IPS-20b (cell line): ENCODE results near the gene UBXN10.

ENCODE experiments used
- H3K27ac ChIP-seq: one replicate; pipeline ENCODE4 v1.5.1; 2013; ENCODE audit warnings: low read length
- H3K27me3 ChIP-seq: 2 replicates; pipeline ENCODE4 v1.6.1; 2013; ENCODE audit warnings: mild to moderate bottlenecking, low read length, inconsistent platforms; ENCODE audit not compliant: insufficient read depth
- H3K36me3 ChIP-seq: 2 replicates; pipeline ENCODE4 v1.6.1; 2013; ENCODE audit warnings: low read depth, mild to moderate bottlenecking, inconsistent platforms, low read length, moderate library complexity; ENCODE audit not compliant: insufficient read depth
- H3K4me1 ChIP-seq: 2 replicates; pipeline ENCODE4 v1.6.1; 2013; ENCODE audit warnings: mild to moderate bottlenecking, control low read depth, inconsistent platforms, low read length, moderate library complexity; ENCODE audit not compliant: insufficient read depth
- H3K4me3 ChIP-seq: 2 replicates; pipeline ENCODE4 v1.5.1; 2013; ENCODE audit warnings: mild to moderate bottlenecking, low read length, inconsistent platforms
- H3K9ac ChIP-seq: 2 replicates; pipeline ENCODE4 v1.6.1; 2013; ENCODE audit warnings: low read depth, mild to moderate bottlenecking, inconsistent platforms, low read length, moderate library complexity
- H3K9me3 ChIP-seq: 2 replicates; pipeline ENCODE4 v1.6.1; 2013; ENCODE audit warnings: mild to moderate bottlenecking, low read depth, low read length, inconsistent platforms; ENCODE audit not compliant: insufficient read depth

The UBXN10 gene

DNA sequence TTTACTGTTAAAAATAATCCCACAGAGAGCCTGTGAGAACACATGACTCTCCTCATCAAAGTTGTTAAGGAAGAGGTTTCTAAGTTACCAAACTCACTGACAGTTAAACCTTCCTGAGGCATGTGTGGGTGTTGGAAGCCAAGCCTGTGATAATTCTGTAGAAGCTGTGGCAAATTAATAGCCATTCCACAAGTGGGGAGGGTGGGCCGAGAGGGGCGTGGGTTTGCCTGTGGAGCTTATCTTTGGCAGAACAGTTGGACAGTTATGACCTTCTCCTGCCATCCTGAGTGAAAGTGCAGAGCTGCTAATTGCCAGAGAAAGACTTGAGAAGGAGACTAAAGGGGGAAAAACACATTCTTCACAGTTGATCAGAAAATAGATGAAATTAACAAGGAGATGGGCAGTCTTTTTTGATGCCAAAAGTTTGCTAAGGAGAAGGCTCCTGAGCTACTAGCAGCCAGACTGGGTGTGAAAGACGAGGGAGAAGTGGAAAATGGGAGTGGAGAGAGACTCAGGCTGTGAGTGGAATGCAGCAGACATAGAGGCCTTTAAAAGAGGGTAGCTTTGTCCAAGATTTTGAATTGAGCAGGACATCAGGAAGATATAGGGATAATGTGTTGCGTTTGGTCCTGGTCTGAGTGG is 2.0 kb downstream of the UBXN10 start:
- Histone ChIP-seq H3K27ac (no peak overlapping the region), H3K27me3 (peaks cover 49% of the 10 kb centered on the region), H3K4me3 (no peak overlapping the region), H3K4me1 (no peaks in the 10 kb centered on the region), H3K36me3 (no peaks in the 10 kb centered on the region), H3K9ac (no peak overlapping the region), H3K9me3 (no peaks in the 10 kb centered on the region)

GRCh38 chr1:20188455-20188817 is 2.5 kb downstream of the UBXN10 start:
- Histone ChIP-seq H3K9ac (no peak overlapping the region), H3K27ac (no peak overlapping the region), H3K27me3 (peaks cover 47% of the 10 kb centered on the region), H3K4me3 (no peak overlapping the region), H3K9me3 (no peaks in the 10 kb centered on the region), H3K4me1 (no peaks in the 10 kb centered on the region), H3K36me3 (no peaks in the 10 kb centered on the region)

DNA sequence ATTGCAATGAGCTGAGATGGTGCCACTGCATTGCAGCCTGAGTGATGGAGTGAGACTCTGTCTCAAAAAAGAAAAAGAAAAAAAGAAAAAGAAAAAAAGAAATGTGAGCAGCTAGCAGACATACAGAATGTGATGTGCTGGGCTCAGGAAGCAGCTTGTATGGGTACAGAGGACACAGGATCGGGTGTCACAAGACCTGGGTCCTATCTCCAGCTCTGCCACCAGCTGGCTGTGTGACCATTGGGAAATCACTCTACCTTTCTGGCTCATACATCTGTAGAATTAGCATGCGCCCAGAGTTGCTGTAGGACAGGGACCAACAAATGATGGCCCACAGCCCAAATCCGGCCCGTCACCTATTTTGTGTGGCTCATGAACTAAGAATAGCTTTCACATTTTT is 3.8 kb downstream of the UBXN10 start:
- H3K9ac ChIP-seq = no peak overlapping the region
- no peaks in the 10 kb centered on the region for H3K9me3 ChIP-seq
- H3K4me3 ChIP-seq = no peak overlapping the region
- no peaks in the 10 kb centered on the region for H3K36me3 ChIP-seq
- H3K4me1 ChIP-seq = peaks cover 5% of the 10 kb centered on the region
- H3K27ac ChIP-seq = no peak overlapping the region
- peaks cover 37% of the 10 kb centered on the region for H3K27me3 ChIP-seq

- no peak overlapping the region for H3K4me3 ChIP-seq
- peaks cover 28% of the 10 kb centered on the region for H3K27me3 ChIP-seq
- H3K27ac ChIP-seq = no peak overlapping the region
Observed at GRCh38 chr1:20190256-20191160, 4.6 kb downstream of the UBXN10 start.

DNA sequence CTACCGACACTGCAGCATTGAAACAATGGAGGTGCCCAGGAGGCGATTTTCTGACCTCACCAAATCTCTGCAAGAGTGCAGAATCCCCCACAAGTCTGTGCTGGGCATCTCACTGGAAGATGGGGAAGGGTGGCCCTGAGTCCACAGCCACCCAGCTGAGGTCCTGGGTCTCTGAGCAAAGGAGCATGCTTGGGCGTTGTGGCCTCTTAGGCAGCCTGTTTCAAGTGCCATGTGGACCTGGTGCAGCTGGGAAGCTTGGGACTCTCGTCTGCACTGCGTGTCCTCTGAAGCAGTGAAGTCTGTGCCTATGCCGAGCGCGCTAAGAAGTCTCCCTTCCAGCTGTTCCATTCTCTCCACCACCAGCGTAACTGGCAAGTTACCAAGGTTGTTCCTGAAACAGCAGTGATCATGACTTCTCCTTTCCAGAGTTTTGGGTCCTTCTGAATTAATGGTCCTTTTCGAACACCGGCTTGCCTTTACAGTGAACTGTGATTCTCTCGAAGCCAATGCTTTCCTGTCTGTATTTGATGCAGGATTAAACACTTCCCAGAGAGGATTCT is 5.5 kb downstream of the UBXN10 start:
- peaks cover 23% of the 10 kb centered on the region for H3K27me3 ChIP-seq
- no peaks in the 10 kb centered on the region for H3K9me3 ChIP-seq
- no peaks in the 10 kb centered on the region for H3K36me3 ChIP-seq
- H3K4me3 ChIP-seq = no peak overlapping the region
- peaks cover 9% of the 10 kb centered on the region for H3K4me1 ChIP-seq
- H3K9ac ChIP-seq = no peak overlapping the region
- H3K27ac ChIP-seq = no peak overlapping the region

More at GRCh38 chr1:20190256-20191160, 4.6 kb downstream of the UBXN10 start:
- peaks cover 9% of the 10 kb centered on the region for H3K4me1 ChIP-seq
- H3K36me3 ChIP-seq = no peaks in the 10 kb centered on the region
- H3K9me3 ChIP-seq = no peaks in the 10 kb centered on the region
- no peak overlapping the region for H3K9ac ChIP-seq

DNA sequence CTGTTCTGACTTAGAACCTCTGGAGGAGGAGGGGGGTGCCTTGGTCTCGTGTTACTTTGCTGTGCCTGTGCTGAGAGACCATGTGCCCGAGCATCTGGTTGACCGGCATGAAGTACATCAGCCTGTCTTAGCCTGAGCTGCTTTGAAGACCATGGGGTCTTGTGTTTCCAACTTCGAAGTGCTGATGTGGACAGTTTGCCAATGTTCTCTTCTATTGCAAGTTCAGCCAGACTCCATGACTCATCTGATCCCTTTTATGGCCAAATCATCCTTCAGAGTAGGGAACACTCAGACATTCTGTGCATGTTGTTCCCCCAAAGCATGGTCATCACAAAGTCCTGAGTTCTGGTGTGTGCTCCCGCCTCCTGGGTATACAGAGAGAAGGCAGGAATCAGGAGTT is 6.5 kb downstream of the UBXN10 start:
- Histone ChIP-seq H3K27me3 (peaks cover 13% of the 10 kb centered on the region), H3K36me3 (no peaks in the 10 kb centered on the region), H3K27ac (no peak overlapping the region), H3K9ac (no peak overlapping the region), H3K4me3 (no peak overlapping the region), H3K4me1 (peaks cover 9% of the 10 kb centered on the region), H3K9me3 (no peaks in the 10 kb centered on the region)

DNA sequence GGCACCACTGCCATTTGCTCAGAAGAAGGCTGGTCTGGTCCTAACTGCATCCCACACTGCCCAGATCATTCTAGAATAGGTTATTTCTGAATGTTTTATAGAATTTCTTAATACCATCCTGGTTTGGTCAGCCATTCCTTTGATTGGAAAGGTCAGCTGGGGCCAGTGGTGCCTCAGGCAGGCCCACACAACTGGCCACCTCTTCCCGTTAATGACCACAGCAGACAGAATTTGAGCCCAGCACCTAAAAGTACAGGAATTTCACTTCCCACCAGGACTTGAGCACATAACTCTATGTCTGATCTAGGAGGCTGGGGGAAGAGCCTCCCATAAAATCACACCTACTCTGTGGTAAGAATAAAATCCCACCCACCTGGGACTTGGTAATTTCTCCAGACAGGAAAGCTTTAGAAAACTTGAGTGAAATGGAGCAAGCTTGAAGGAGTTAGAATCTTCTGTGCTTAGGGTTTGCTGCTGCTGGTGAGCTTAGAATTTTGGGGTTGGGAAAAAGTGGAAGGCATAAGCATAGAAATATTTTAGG is 7.0 kb downstream of the UBXN10 start:
- H3K9ac ChIP-seq = no peak overlapping the region
- peaks cover 9% of the 10 kb centered on the region; the same call in 1 of the 2 replicates for H3K27me3 ChIP-seq
- H3K4me1 ChIP-seq = peaks cover 9% of the 10 kb centered on the region
- H3K36me3 ChIP-seq = no peaks in the 10 kb centered on the region
- H3K27ac ChIP-seq = no peak overlapping the region
- H3K9me3 ChIP-seq = no peaks in the 10 kb centered on the region
- H3K4me3 ChIP-seq = no peak overlapping the region

DNA sequence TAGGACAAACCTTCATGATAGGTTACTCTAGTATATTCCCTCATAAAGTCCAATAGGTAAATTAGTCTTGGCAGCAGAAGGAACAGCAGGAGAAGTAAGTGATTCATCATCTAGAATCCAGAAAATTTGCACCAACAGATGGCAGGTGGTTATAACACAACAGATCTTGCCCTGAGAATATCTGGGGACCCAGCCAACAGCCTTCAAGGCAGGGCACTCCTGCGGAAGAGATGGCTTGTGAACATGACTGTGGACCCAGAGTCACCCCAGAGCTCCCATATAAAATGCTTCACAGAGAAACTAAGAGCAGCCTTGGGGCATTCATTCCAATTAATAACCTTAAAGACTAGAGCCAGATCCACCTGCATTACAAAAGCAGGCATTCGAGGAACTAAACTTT is 8.3 kb downstream of the UBXN10 start:
- peaks cover under 1% of the 10 kb centered on the region; the same call in 1 of the 2 replicates for H3K27me3 ChIP-seq
- H3K9me3 ChIP-seq = no peaks in the 10 kb centered on the region
- 0 out of 2 replicates have a peak overlapping the region, but pooled peaks have one; percentile 5 for H3K4me3 ChIP-seq
- H3K27ac ChIP-seq = no peak overlapping the region
- H3K36me3 ChIP-seq = no peaks in the 10 kb centered on the region
- H3K4me1 ChIP-seq = peaks cover 9% of the 10 kb centered on the region
- no peak overlapping the region for H3K9ac ChIP-seq

GRCh38 chr1:20194757-20195461 is 9.0 kb downstream of the UBXN10 start:
- Histone ChIP-seq H3K36me3 (no peaks in the 10 kb centered on the region), H3K27ac (no peak overlapping the region), H3K9me3 (no peaks in the 10 kb centered on the region), H3K27me3 (no peaks in the 10 kb centered on the region), H3K4me3 (no peak overlapping the region), H3K4me1 (peaks cover 9% of the 10 kb centered on the region), H3K9ac (no peak overlapping the region)

DNA sequence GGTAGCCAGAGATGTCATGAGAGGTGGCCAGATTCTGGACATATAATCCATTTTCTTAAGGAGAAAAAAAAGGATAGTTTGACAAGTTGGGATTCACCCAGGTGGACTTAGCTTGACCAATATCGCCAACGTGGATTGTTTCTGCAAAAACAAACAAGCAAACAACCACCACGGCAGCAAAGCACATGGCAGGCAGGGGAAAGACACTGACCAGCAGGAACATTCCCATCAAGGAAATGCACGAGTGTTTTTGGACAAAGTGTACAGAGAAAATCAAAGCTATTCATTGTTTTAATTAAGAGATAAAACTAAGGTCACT is 9.5 kb downstream of the UBXN10 start:
- Histone ChIP-seq H3K4me1 (peaks cover 9% of the 10 kb centered on the region), H3K36me3 (no peaks in the 10 kb centered on the region), H3K27me3 (no peaks in the 10 kb centered on the region), H3K9me3 (no peaks in the 10 kb centered on the region), H3K4me3 (no peak overlapping the region), H3K9ac (no peak overlapping the region), H3K27ac (no peak overlapping the region)

DNA sequence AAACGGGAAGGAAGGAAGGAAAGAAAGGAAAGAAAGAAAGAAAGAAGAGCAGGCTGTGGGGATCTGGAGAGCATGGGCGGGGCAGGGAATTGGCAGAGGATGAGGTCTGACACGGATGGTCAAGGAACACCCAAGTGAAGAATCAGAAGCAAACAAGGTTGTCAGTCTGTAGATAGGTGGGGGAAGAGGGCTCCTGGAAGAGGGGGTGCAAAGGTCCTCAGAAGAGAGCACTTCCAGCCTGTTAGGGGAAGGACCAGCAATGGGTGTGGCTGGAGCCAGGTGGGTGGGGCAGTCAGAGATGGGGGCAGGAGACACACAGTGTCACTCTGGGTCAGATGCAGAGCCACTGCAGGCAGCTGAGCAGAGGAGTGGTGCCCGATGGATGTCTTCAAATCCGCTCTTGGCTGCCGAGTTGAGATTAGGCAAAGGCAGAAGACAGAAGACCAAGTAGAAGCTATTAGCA is 11.5 kb downstream of the UBXN10 start:
- H3K4me1 ChIP-seq = peaks cover 9% of the 10 kb centered on the region
- H3K9ac ChIP-seq = no peak overlapping the region
- no peak overlapping the region for H3K27ac ChIP-seq
- H3K4me3 ChIP-seq = no peak overlapping the region
- H3K36me3 ChIP-seq = no peaks in the 10 kb centered on the region
- H3K9me3 ChIP-seq = no peaks in the 10 kb centered on the region
- H3K27me3 ChIP-seq = no peaks in the 10 kb centered on the region
